ENCODE data around the gene TBC1D22A. TPM values are rescaled to one million over a fixed set of nuclear protein-coding genes. Genes with fewer than 3 reads are reported as not detected.

Gene TBC1D22A
- polyA plus RNA-seq, 1 of the 3 experiments (the other 2 are of a cell fraction): 16.5 TPM

GRCh38 chr22:47008208-47008885, 245.9 kb downstream of the TBC1D22A start:
- Histone ChIP-seq H2AFZ (ENCODE audit: low read depth) (no peak overlapping the region), H3K4me2 (no peak overlapping the region), H3K9ac (no peak overlapping the region), H4K20me1 (ENCODE audit: insufficient read depth) (no peaks in the 10 kb centered on the region), H3K9me3 (no peaks in the 10 kb centered on the region), H3K4me1 (ENCODE audit: control insufficient read depth in 1 of 2, insufficient read depth in 2 of 2, low read depth in 1 of 2, low read length in 1 of 2) (no peaks in the 10 kb centered on the region; a peak in 1 of 4 replicates), H3K9me2 (no peaks in the 10 kb centered on the region), H3K27me3 (ENCODE audit: insufficient read depth) (no peaks in the 10 kb centered on the region), H3K79me2 (ENCODE audit: insufficient read depth) (no peaks in the 10 kb centered on the region), H3K4me3 (ENCODE audit: low read depth in 2 of 2, low read length in 1 of 2) (no peak overlapping the region), H3F3A (replicated peaks; ENCODE audit: insufficient read depth) (no peaks in the 10 kb centered on the region), H3K36me3 (replicated peaks in 1 of 2; ENCODE audit: control insufficient read depth in 1 of 2, insufficient read depth in 2 of 2, low read length in 1 of 2) (peaks cover 0 to 5% of the 10 kb centered on the region in 2 experiments), H3K27ac (ENCODE audit: low read depth in 2 of 2, low read length in 1 of 2) (no peak overlapping the region)
- POLR2A ChIA-PET: no interaction called here
- CTCF ChIA-PET: interaction anchor here (0.6 kb wide), 1 partner anchor 9 kb away, joined by 3 read pairs; no protein-coding TSS in a partner anchor
- TF ChIP-seq MXI1 (IDR thresholded peaks at IDR 0.05; ENCODE audit: low read depth, low read length): no peak
- TF ChIP-seq REST (IDR thresholded peaks at IDR 0.05; ENCODE audit: low read depth, low read length): no peak
- no peak for TF ChIP-seq PBX3 (IDR thresholded peaks at IDR 0.05)
- no peak for TF ChIP-seq NFIC (IDR thresholded peaks at IDR 0.05; ENCODE audit: borderline replicate concordance)
- TF ChIP-seq IRF3 (IDR thresholded peaks at IDR 0.05; ENCODE audit: low read depth, low read length): no peak
- DNase-seq: no peak
- WGBS (ENCODE audit: low lambda C conversion rate): 100% methylated on average over 2 of the region's 5 CpGs

GRCh38 chr22:47009304-47010101, 247.1 kb downstream of the TBC1D22A start:
- no peak for DNase-seq
- WGBS (ENCODE audit: low lambda C conversion rate): 98% methylated on average over 7 of the region's 8 CpGs
- H3K79me2 ChIP-seq (ENCODE audit: insufficient read depth): no peaks in the 10 kb centered on the region
- H3K4me2 ChIP-seq: no peak overlapping the region
- H2AFZ ChIP-seq (ENCODE audit: low read depth): no peak overlapping the region
- no peaks in the 10 kb centered on the region for H3K9me2 ChIP-seq
- no peak overlapping the region for H3K9ac ChIP-seq
- no peaks in the 10 kb centered on the region for H4K20me1 ChIP-seq (ENCODE audit: insufficient read depth)
- no peaks in the 10 kb centered on the region; a peak in 1 of 4 replicates for H3K4me1 ChIP-seq (ENCODE audit: control insufficient read depth in 1 of 2, insufficient read depth in 2 of 2, low read depth in 1 of 2, low read length in 1 of 2)
- no peak for TF ChIP-seq EZH2phosphoT487 (IDR thresholded peaks at IDR 0.05; ENCODE audit: borderline replicate concordance, low read depth)
- no peak for TF ChIP-seq POLR2AphosphoS5 (IDR thresholded peaks at IDR 0.05; ENCODE audit: low read depth, low read length)
- no peak for TF ChIP-seq MAX (IDR thresholded peaks at IDR 0.05; ENCODE audit: low read depth)
- no peak for TF ChIP-seq TEAD4 (IDR thresholded peaks at IDR 0.05; ENCODE audit: borderline replicate concordance, insufficient read depth)
- TF ChIP-seq ZBTB33 (IDR thresholded peaks at IDR 0.05; ENCODE audit: borderline replicate concordance, low read depth): no peak
- no peak for TF ChIP-seq IRF3 (IDR thresholded peaks at IDR 0.05; ENCODE audit: low read depth, low read length)
- no peak for TF ChIP-seq USF2 (IDR thresholded peaks at IDR 0.05; ENCODE audit: borderline replicate concordance, low read depth, low read length)
- no peaks in the 10 kb centered on the region for H3K27me3 ChIP-seq (ENCODE audit: insufficient read depth)
- POLR2A ChIA-PET: no interaction called here
- peaks cover 0 to 5% of the 10 kb centered on the region in 2 experiments for H3K36me3 ChIP-seq (replicated peaks in 1 of 2; ENCODE audit: control insufficient read depth in 1 of 2, insufficient read depth in 2 of 2, low read length in 1 of 2)
- H3K4me3 ChIP-seq (ENCODE audit: low read depth in 2 of 2, low read length in 1 of 2): no peak overlapping the region
- no peaks in the 10 kb centered on the region for H3K9me3 ChIP-seq
- no peak overlapping the region for H3K27ac ChIP-seq (ENCODE audit: low read depth in 2 of 2, low read length in 1 of 2)
- H3F3A ChIP-seq (replicated peaks; ENCODE audit: insufficient read depth): no peaks in the 10 kb centered on the region
- CTCF ChIA-PET: interaction anchor here (1.0 kb wide), 1 partner anchor 55 kb away, joined by 3 read pairs; no protein-coding TSS in a partner anchor
